GM12878 (cell line): Measurements from ENCODE around the gene NFAT5. TPM values are rescaled to one million over a fixed set of nuclear protein-coding genes. Genes with fewer than 3 reads are reported as not detected.

Experiments used
- ATAC-seq: fragments of 200-7000 bp; cut with Tn5 transposase; 3 replicates; pipeline ENCODE4 v1.9.1; 2020; ENCODE audit warnings: mild to moderate bottlenecking, moderate library complexity
- BruUV-seq: library from RNA; stranded (reverse); fragments of 400-500 nt; replicated peaks from 2 replicates; lab custom pipeline; 2021; lab: Mats Ljungman, UMichigan
- CTCF ChIA-PET: fragments of 300-600 bp; sonication (Branson Sonifier 250); formaldehyde crosslinking; extraction: SDS; loops from one replicate; lab custom pipeline; 2021; ENCODE audit warnings: inconsistent platforms; lab: Yijun Ruan, JAX
- POLR2A ChIA-PET: fragments of 350-600 bp; formaldehyde crosslinking; extraction: SDS; loops from one replicate; lab custom pipeline; 2021; ENCODE audit warnings: inconsistent platforms; lab: Charles Lee
- RAD21 ChIA-PET: fragments of 300-600 bp; sonication (Branson Sonifier 250); formaldehyde crosslinking; loops from one replicate; lab custom pipeline; 2023; ENCODE audit warnings: antibody characterized with exemption; ENCODE audit not compliant: unreplicated experiment; lab: Charles Lee
- SMC1A ChIA-PET: fragments of 300-600 bp; sonication (Branson Sonifier 250); formaldehyde crosslinking; loops from one replicate; lab custom pipeline; 2023; ENCODE audit not compliant: unreplicated experiment, uncharacterized antibody; lab: Charles Lee
- DNase-seq: peaks from one replicate; pipeline ENCODE4 v3.0.0-alpha.2; 2011; ENCODE audit warnings: low read depth, low spot score
- FAIRE-seq: peaks from 3 replicates; lab custom pipeline; 2011; peaks lifted over from hg19 to GRCh38; lab: Jason Lieb, UNC
- H2AFZ ChIP-seq: 2 replicates; pipeline ENCODE4 v1.6.0; 2011; ENCODE audit warnings: low read depth, low read length, control low read depth; ENCODE audit not compliant: control insufficient read depth
- H3K27ac ChIP-seq: 2 replicates; pipeline ENCODE4 v1.5.1; 2011; ENCODE audit warnings: control low read depth; ENCODE audit not compliant: control insufficient read depth, insufficient read depth
- H3K27me3 ChIP-seq, 2 experiments: replicated peaks in 1 of 2; 2 replicates each; pipeline versions ENCODE4 v1.6.0 to v1.6.1; 2011; ENCODE audit warnings: low read length in 1 of 2; ENCODE audit not compliant: control insufficient read depth in 2 of 2, insufficient read depth in 2 of 2
- H3K36me3 ChIP-seq, 2 experiments: 2 replicates each; pipeline ENCODE4 v1.5.1; 2011; ENCODE audit warnings: low read length in 1 of 2; ENCODE audit not compliant: control insufficient read depth in 2 of 2, insufficient read depth in 2 of 2
- H3K4me1 ChIP-seq: 2 replicates; pipeline ENCODE4 v1.6.1; 2011; ENCODE audit warnings: mild to moderate bottlenecking, low read length, moderate library complexity, mixed read lengths; ENCODE audit not compliant: control insufficient read depth, insufficient read depth
- H3K4me2 ChIP-seq: 2 replicates; pipeline ENCODE4 v1.6.0; 2011; ENCODE audit warnings: control low read depth; ENCODE audit not compliant: control insufficient read depth, insufficient read depth
- H3K4me3 ChIP-seq: fragments of 200-600 bp; sonication (generic); 2 replicates; pipeline ENCODE4 v1.5.1; 2016
- H3K79me2 ChIP-seq: 2 replicates; pipeline ENCODE4 v1.6.0; 2011; ENCODE audit warnings: low read length; ENCODE audit not compliant: control insufficient read depth, insufficient read depth
- H3K9ac ChIP-seq: 2 replicates; pipeline ENCODE4 v1.8.0; 2011; ENCODE audit warnings: low read length, control low read depth, mixed read lengths; ENCODE audit not compliant: control insufficient read depth, insufficient read depth
- H3K9me3 ChIP-seq: replicated peaks from 3 replicates; pipeline ENCODE4 v1.5.1; 2011; ENCODE audit warnings: mild to moderate bottlenecking, low read length; ENCODE audit not compliant: control insufficient read depth, insufficient read depth
- H4K20me1 ChIP-seq: 2 replicates; pipeline ENCODE4 v1.6.0; 2011; ENCODE audit not compliant: control insufficient read depth, insufficient read depth
- CEBPZ ChIP-seq: fragments of 150-350 bp; IDR thresholded peaks from 2 replicates; pipeline ENCODE4 v1.6.1; 2016; ENCODE audit warnings: low read depth, low read length
- HCFC1 ChIP-seq: fragments of 150-350 bp; IDR thresholded peaks from 2 replicates; pipeline ENCODE4 v1.6.1; 2014; ENCODE audit warnings: low read length
- KAT2A ChIP-seq: conservative IDR thresholded peaks from 2 replicates; pipeline ENCODE4 v1.6.1; 2011; ENCODE audit warnings: low read depth, low read length; ENCODE audit not compliant: control insufficient read depth
- SMARCA5 ChIP-seq: fragments of 450-650 bp; IDR thresholded peaks from 2 replicates; pipeline ENCODE4 v1.6.1; 2017; ENCODE audit warnings: mild to moderate bottlenecking
- SREBF2 ChIP-seq: IDR thresholded peaks from 2 replicates; pipeline ENCODE4 v1.6.1; 2012; ENCODE audit warnings: mild to moderate bottlenecking, low read length
- ZNF384 ChIP-seq: IDR thresholded peaks from 2 replicates; pipeline ENCODE4 v1.6.1; 2012; ENCODE audit warnings: low read depth, mild to moderate bottlenecking, low read length, improper control_type of control experiment, borderline replicate concordance
- WGBS: methylation state at CpG from one replicate; pipeline ENCODE4 v1.1.6; 2016; ENCODE audit warnings: low lambda C conversion rate; ENCODE audit not compliant: insufficient replicate concordance, insufficient coverage; ENCODE audit errors: missing lambda C conversion rate; 5-methylcytosine and 5-hydroxymethylcytosine counted together
- in situ Hi-C: fragments of 300-500 bp; cut with MboI; formaldehyde crosslinking; loops from 9 replicates; pipeline ENCODE4 v1.14.3; 2018; ENCODE audit warnings: mixed read lengths
- intact Hi-C: fragments of 100-400 bp; cut with micrococcal nuclease; formaldehyde crosslinking; loops from one replicate; pipeline ENCODE4 v1.14.2; 2022; ENCODE audit not compliant: unreplicated experiment
- polyA plus RNA-seq, 11 experiments: library from polyadenylated mRNA; depleted of rRNA in 4 of 11; unstranded in 6 of 11; stranded (reverse) in 5 of 11; fragments of >200 nt; fragmentation: Nextera tagmentation in 4 of 11; fragmentation: Illumina TruSeq in 1 of 11; extraction: Ambion mirVana in 4 of 11; extraction: Trizol in 1 of 11; gene quantifications; 1 replicate in 1 of 11; 2 replicates in 10 of 11; pipeline versions ENCODE4 v1.2.1 to v1.2.3, GENCODE V29; 2011 to 2016; ENCODE audit warnings: inconsistent platforms in 2 of 11, missing spikeins in 2 of 11, low read depth in 1 of 11
- total RNA-seq, 4 experiments: library from RNA; depleted of rRNA in 3 of 4; stranded (reverse); fragments of >200 nt in 3 of 4; fragmentation: Illumina TruSeq in 1 of 4; extraction: Trizol in 1 of 4; gene quantifications; 2 replicates each; pipeline versions ENCODE4 v1.2.1 to v1.2.3, GENCODE V29; 2013 to 2021

NFAT5 gene
- total and polyA plus RNA-seq, 10 of the 15 experiments (the other 5 are each of a cell fraction or from before 2014, with no cell fraction given), result 0.58 to 31.5 (median 12.7) TPM

DNA sequence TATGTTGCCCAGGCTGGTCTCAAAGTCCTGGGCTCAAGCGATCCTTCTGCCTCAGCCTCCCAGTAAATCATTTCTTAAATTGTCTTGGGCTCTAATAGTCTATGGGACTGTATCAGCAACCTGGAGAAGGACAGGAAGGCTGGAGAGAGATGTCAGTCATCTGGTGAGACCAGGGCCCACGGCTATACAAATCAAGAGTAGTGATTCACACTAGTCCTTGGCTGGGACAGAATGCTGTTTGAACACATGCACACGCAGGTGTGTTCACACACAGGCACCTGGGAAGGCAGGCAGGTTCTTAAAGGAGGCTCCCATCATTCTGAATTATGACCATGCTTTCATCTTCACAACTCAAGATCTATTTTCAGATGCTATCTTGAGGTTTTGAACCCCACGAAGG is 146.5 kb downstream of the NFAT5 start:
- H3K27me3 ChIP-seq, result no peaks in the 10 kb centered on the region
- H3K79me2 ChIP-seq, result no peaks in the 10 kb centered on the region
- RAD21 ChIA-PET, result interaction anchor here (0.6 kb wide), 1 partner anchor 42 kb away, joined by 3 read pairs; the partner anchor contains the start of gene NOB1
- CTCF ChIA-PET, result interaction anchor here (0.6 to 7.6 kb wide), 3 partner anchors 12 to 1182 kb away, joined by 3 to 95 read pairs (median 42); partner anchors contain the start of genes NOB1 and NQO1
- no peaks in the 10 kb centered on the region for H3K4me1 ChIP-seq
- H3K4me3 ChIP-seq, result no peak overlapping the region
- intact Hi-C loops, result no loop called here
- SMC1A ChIA-PET, result interaction anchor here (0.8 to 1.3 kb wide), 2 partner anchors 14 to 29 kb away, joined by 3 read pairs; partner anchors contain the start of gene NQO1
- POLR2A ChIA-PET, result no interaction called here
- H2AFZ ChIP-seq, result no peak overlapping the region
- no peak overlapping the region for H3K27ac ChIP-seq
- no peaks in the 10 kb centered on the region for H4K20me1 ChIP-seq
- no peak overlapping the region for H3K4me2 ChIP-seq
- no peaks in the 10 kb centered on the region for H3K9me3 ChIP-seq
- DNase-seq, result no peak
- no TSS peak for BruUV-seq
- no peak for FAIRE-seq
- in situ Hi-C loops, result no loop called here
- WGBS, result 82% methylated on average over 4 of the region's 4 CpGs
- no peak for ATAC-seq
- no peak overlapping the region for H3K9ac ChIP-seq
- TF ChIP-seq SMARCA5 (no peak), CEBPZ (no peak), KAT2A (no peak), HCFC1 (no peak), SREBF2 (no peak), ZNF384 (no peak)
- peaks cover 0 to 3% of the 10 kb centered on the region in 2 experiments; a peak in 2 of 4 replicates for H3K36me3 ChIP-seq
